Cardiac muscle cell (in vitro differentiated cells and primary cell): ENCODE results near the gene CADPS2. TPM values are rescaled to one million over a fixed set of nuclear protein-coding genes. Genes with fewer than 3 reads are reported as not detected.

Source experiments
- DNase-seq, 2 donors: peaks; one replicate each; pipeline versions ENCODE4 v3.0.0 to v3.0.0-alpha.2; 2010 to 2017; ENCODE audit warnings: low read depth in 1 of 2, low spot score in 1 of 2
- H3K27ac ChIP-seq: fragments of 200-600 bp; sonication (generic); 2 replicates; pipeline ENCODE4 v1.5.1; 2016
- H3K27me3 ChIP-seq: fragments of 200-600 bp; sonication (generic); 2 replicates; pipeline ENCODE4 v1.6.0; 2016; ENCODE audit warnings: control low read depth
- H3K36me3 ChIP-seq: fragments of 200-600 bp; sonication (generic); 2 replicates; pipeline ENCODE4 v1.5.1; 2016; ENCODE audit warnings: control low read depth
- H3K4me1 ChIP-seq: fragments of 200-600 bp; sonication (generic); 2 replicates; pipeline ENCODE4 v1.8.1; 2017; ENCODE audit warnings: low read depth, mild to moderate bottlenecking, mixed run types
- H3K4me3 ChIP-seq: fragments of 200-600 bp; sonication (generic); 2 replicates; pipeline ENCODE4 v1.5.1; 2016; ENCODE audit warnings: mild to moderate bottlenecking
- H3K9me3 ChIP-seq: fragments of 200-600 bp; sonication (generic); 2 replicates; pipeline ENCODE4 v1.5.1; 2017; ENCODE audit warnings: low read depth, mild to moderate bottlenecking, control low read depth
- polyA plus RNA-seq: library from polyadenylated mRNA; unstranded; fragments of >200 nt; fragmentation: Nextera tagmentation; extraction: Ambion mirVana; gene quantifications from 2 replicates; pipeline ENCODE4 v1.2.1, GENCODE V29; 2016
- total RNA-seq: library from RNA; depleted of rRNA; stranded (reverse); fragments of >200 nt; gene quantifications from 2 replicates; pipeline ENCODE4 v1.2.3, GENCODE V29; 2016
- TF ChIP-seq, protein P1 (sequence below): IDR thresholded peaks from 2 replicates; pipeline ENCODE4 v1.5.1; 2012; ENCODE audit warnings: low read depth, mild to moderate bottlenecking, low read length

The CADPS2 gene
- total and polyA plus RNA-seq, 2 experiments from 2014 or later = 15.0 to 17.2 TPM

DNA sequence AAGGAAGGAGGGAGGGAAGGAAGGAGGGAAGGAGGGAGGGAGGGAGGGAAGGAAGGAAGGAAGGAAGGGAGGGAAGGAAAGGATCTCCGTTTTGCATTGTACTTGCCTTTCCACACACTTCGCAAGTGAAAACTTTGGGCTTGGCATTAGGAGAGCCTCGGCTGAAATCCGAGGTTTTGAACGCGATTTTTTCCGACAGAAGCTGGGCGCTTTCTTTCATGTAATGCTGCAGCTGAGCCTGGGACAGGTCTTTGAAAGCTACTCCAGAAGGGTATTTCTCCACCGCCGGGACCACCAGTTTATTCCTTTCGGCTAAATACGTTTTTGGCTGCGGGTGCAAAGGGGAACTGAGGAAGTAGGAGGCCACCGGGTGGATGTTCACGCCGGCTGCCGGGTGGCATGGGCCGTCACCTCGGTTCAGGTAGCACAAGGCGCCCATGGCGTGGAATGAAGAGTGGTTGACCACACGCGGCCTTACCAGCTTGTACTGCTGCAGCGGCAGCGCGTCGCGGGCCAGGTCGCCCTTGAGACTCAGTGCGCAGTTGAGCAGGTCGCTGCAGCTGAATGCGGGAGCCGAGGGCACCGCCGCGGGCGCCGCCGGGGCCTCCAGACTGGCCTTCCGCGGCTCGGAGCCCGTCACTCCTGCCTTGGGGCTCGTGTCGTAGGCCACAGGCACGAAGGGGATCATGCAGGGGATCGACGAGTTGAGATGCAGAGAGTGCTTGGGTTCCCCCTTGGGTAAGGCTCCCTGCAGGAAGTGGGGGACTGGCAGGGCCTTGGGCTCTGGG, 582.5 kb downstream of the CADPS2 start:
- DNase-seq = peak in 1 of 2 donors; percentile 57
- no peaks in the 10 kb centered on the region for H3K9me3 ChIP-seq
- H3K4me3 ChIP-seq = no peak overlapping the region
- H3K36me3 ChIP-seq = no peaks in the 10 kb centered on the region
- TF ChIP-seq, protein P1, sequence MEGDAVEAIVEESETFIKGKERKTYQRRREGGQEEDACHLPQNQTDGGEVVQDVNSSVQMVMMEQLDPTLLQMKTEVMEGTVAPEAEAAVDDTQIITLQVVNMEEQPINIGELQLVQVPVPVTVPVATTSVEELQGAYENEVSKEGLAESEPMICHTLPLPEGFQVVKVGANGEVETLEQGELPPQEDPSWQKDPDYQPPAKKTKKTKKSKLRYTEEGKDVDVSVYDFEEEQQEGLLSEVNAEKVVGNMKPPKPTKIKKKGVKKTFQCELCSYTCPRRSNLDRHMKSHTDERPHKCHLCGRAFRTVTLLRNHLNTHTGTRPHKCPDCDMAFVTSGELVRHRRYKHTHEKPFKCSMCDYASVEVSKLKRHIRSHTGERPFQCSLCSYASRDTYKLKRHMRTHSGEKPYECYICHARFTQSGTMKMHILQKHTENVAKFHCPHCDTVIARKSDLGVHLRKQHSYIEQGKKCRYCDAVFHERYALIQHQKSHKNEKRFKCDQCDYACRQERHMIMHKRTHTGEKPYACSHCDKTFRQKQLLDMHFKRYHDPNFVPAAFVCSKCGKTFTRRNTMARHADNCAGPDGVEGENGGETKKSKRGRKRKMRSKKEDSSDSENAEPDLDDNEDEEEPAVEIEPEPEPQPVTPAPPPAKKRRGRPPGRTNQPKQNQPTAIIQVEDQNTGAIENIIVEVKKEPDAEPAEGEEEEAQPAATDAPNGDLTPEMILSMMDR = no peak
- no peak overlapping the region for H3K27ac ChIP-seq
- H3K27me3 ChIP-seq = peaks cover 100% of the 10 kb centered on the region
- peaks cover 17% of the 10 kb centered on the region for H3K4me1 ChIP-seq

DNA sequence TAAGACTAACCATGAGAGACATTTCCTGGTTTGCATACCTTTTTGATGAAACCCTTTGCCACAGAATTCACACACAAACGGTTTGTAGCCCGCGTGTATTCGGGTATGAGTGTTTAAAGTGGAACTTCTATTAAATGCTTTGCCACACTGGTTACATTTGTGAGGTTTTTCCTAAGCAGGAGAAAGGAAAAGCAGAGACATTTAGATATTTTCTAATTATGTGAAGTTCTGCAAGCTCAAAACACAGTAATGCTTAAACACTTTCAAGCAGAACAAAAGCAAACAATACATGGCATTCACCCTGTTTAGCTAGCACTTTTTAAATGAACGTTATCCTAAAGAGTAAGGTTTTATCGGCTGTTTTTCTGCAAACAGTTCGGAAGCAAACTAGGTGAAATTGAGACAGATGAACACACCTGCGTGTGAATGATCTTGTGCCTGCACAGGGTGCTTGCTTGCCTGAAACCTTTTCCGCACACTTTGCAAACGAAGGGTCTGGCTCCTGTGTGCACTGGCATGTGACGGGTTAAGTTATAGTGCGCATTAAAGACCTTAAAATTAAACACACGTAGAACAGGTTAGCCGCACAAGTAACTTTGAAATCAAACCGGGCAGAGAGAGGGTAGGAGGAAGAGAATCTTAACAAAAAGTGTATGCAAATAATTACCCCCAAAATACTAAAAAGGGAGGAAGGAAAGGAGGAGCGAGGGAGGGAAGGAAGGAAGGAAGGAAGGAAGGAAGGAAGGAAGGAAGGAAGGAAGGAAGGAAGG, 583.3 kb downstream of the CADPS2 start:
- Histone ChIP-seq H3K36me3 (no peaks in the 10 kb centered on the region), H3K27me3 (peaks cover 100% of the 10 kb centered on the region)
- TF ChIP-seq, protein P1 = no peak

DNA sequence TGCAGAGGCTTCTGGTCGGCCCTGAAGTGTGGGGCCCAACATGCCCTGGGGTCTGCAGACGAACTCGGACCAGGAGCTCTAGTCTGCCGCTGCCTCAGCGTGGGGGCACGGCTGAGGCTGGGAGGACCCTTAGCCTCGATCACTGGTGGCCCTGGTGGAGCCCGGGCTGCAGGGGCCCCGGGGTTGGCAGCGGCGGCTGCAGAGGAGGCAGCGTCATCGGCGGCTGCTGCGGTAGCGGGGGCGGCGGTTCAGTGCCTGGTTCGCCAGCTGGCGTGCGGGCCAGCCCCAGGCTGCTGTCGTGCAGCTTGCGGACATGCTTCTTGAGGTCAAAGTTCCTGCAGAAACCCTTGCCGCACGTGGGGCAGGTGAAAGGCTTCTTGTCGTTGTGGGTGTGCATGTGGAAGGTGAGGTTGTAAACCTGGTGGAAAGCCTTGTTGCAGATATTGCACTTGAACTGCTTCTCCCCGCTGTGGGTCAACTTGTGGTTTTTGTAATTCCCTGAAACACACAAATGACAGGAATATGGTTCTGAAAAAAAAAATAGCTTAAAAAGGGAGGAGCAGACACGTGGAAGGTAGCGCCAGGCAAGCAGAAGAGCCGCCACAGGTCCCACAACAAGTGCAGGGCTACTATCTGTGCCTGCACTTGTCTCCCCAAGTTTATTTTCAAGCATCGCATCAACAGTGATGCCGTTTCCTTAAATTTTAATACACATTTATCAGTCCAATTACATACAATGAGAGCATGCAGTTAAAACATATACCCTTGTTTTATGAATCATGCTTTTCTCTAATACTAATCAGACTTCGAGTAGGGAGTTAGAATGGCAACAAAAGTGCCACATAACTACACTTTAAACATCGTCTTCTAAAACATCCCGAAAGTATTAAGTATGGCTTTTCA, 584.2 kb downstream of the CADPS2 start:
- peaks cover 100% of the 10 kb centered on the region for H3K27me3 ChIP-seq
- TF ChIP-seq, protein P1 = no peak
- no peaks in the 10 kb centered on the region for H3K9me3 ChIP-seq
- no peak overlapping the region for H3K4me3 ChIP-seq
- DNase-seq = no peak
- peaks cover 17% of the 10 kb centered on the region for H3K4me1 ChIP-seq
- H3K36me3 ChIP-seq = no peaks in the 10 kb centered on the region
- no peak overlapping the region for H3K27ac ChIP-seq

More for the DNA sequence above, 583.3 kb downstream of the CADPS2 start:
- no peak for DNase-seq
- H3K27ac ChIP-seq = no peak overlapping the region
- H3K4me3 ChIP-seq = no peak overlapping the region
- H3K9me3 ChIP-seq = no peaks in the 10 kb centered on the region
- peaks cover 17% of the 10 kb centered on the region for H3K4me1 ChIP-seq

DNA sequence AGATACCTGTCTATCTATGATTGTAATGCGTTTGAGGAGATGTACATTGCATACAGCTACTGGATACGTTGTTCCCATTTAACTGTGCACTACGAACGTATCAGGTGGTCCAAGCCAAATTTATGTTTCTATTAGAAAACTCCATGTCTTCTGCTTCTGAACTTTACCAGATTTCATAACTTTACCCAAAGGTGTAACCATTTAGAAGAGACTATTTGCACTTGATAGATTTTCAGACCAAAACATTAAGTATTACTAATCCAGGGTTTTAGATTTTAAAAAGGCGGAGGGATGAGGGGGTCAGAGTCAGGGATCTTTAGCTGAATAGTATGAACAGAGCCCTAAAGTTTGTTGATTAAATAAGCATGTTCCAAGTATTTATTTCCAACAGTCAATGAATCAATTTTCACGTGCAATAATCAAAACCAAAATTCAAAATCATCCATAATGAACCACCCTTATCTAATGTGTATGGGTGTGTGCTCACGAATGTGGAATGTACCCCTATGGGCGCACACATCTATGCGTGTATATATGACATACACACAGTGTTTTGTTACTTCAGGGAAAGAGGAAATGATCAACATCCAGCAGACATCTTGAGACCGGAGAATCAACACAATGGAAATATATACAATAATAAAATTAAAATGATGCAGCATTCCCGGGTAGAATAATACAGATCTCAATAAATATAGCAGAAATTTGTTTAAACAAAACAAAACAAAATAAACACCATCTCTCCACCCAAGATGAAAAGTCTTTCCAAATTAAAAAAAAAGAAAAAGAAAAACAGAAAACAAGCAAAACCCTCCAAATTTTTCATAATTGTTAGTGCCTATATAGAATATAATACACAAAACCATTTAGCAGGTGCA, 585.1 kb downstream of the CADPS2 start:
- no peak overlapping the region for H3K4me3 ChIP-seq
- TF ChIP-seq, protein P1 = no peak
- peaks cover 17% of the 10 kb centered on the region for H3K4me1 ChIP-seq
- no peak for DNase-seq
- no peaks in the 10 kb centered on the region for H3K9me3 ChIP-seq
- H3K36me3 ChIP-seq = no peaks in the 10 kb centered on the region
- peaks cover 100% of the 10 kb centered on the region for H3K27me3 ChIP-seq
- H3K27ac ChIP-seq = no peak overlapping the region
